Astrocyte of the spinal cord (primary cell): ENCODE data around the gene DMRT3.
A peak's percentile ranks its signal among the peaks of the same experiment; 100 is the strongest.

ENCODE experiments used
- DNase-seq: peaks from one replicate; pipeline ENCODE4 v3.0.0; 2011; ENCODE audit warnings: low read depth, low spot score
- H3K4me3 ChIP-seq: 2 replicates; pipeline ENCODE4 v1.5.1; 2011; ENCODE audit warnings: low read depth, mild to moderate bottlenecking, low read length, moderate library complexity
- CTCF ChIP-seq: IDR thresholded peaks from 2 replicates; pipeline ENCODE4 v1.5.1; 2012; ENCODE audit warnings: low read depth, mild to moderate bottlenecking, low read length, inconsistent platforms
- in situ Hi-C: cut with HindIII; loops from 2 replicates; pipeline ENCODE4 v1.10.0; 2017; ENCODE audit warnings: low sequenced_read_pairs

Gene DMRT3

DNA sequence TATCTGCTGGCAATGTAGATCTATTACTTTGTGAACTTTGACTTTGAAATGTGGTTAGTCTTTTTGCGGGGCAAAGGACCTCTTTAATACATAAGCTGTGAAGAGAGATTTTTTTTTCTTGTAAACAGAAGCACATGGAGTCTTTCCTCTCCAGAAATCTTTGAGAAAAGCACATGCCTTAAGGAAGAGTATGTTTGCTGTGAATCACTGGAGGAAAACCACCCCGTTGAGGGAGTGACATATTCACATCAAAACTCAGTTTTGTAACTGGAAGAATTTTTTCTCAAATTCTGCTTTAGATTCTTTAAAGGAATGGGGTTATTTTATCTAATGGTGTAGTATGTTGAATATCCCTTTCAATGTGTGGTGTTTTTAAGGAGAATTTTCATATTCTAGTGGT, 3.5 kb downstream of the DMRT3 start:
- no peak overlapping the region for H3K4me3 ChIP-seq
- in situ Hi-C loops, result no loop called here
- no peak for TF ChIP-seq CTCF
- DNase-seq, result no peak

DNA sequence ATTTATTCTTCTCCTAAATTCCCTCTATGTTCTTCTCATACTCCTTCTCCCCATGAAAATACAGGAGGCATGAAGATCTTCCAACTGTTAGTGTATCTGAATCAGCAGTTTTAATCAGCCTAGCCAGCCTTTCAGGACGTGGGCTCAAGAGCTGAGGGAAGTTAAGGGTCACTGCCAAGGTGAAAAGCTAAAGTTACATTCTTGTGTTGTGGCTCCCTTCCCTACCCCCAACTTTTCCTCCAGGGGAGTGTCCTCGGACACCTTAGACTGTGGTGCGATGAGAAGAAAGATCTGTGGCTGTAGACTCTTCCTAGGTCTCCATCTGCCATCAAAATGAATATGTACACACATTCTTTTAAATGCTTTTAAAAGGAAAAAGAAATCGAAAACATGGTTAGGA, 4.2 kb downstream of the DMRT3 start:
- in situ Hi-C loops, result no loop called here
- no peak overlapping the region for H3K4me3 ChIP-seq
- no peak for TF ChIP-seq CTCF
- no peak for DNase-seq

- no peak overlapping the region for H3K4me3 ChIP-seq
- in situ Hi-C loops, result no loop called here
- DNase-seq, result no peak
- no peak for TF ChIP-seq CTCF
Measured at GRCh38 chr9:981491-981898, 5.0 kb downstream of the DMRT3 start.

DNA sequence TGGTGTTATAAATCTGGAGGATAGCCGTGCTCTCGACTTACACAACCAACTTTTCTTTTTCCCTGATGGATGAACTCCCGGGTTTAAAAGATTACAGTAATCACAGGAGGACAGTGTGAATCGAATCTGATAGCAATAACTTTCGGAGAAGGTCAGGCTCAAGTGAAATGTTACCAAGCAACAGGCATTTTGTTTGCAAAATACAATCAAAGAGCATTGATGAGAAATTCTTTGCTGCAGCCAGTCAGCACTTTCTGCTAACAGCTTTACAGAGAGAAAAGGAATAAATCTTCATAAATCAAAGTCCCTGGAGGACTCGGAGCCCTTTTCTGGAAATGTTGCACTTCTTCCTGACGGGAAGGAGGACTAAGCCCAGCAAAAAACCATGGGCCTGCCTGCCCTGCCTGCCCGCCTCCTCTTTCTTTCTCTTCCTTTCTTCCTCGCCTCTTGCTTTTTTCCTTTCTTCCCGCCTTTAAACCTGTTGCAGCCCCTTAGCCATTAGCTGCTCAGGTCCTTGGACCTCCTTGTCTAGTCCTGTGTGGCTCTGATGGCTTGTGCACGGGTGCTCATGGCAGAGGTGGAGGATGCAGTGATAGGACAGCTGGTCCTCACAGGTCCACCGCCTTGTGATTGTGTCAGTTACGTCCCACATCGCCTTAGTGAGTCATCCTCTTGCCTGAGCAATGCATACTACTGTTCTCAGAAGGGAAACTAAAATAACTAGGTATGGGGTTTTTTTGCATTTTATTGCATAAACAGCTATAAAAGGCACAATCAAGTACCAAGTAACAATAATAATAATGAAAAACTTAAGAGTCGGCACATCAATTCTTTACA, 6.2 kb downstream of the DMRT3 start:
- in situ Hi-C loops, result no loop called here
- H3K4me3 ChIP-seq, result no peak overlapping the region
- no peak for DNase-seq
- no peak for TF ChIP-seq CTCF

- no peak for TF ChIP-seq CTCF
- DNase-seq, result no peak
- in situ Hi-C loops, result no loop called here
- no peak overlapping the region for H3K4me3 ChIP-seq
Measured at GRCh38 chr9:994005-994404, 17.6 kb downstream of the DMRT3 start.

GRCh38 chr9:995192-995591, 18.7 kb downstream of the DMRT3 start:
- no peak for TF ChIP-seq CTCF
- H3K4me3 ChIP-seq, result no peak overlapping the region
- in situ Hi-C loops, result no loop called here

More at GRCh38 chr9:995192-995591, 18.7 kb downstream of the DMRT3 start:
- peak; percentile 20 for DNase-seq
